Airway epithelial cell (primary cell): ENCODE measurements around the gene SPACA4. TPM values are rescaled to one million over a fixed set of nuclear protein-coding genes. Genes with fewer than 3 reads are reported as not detected.

Experiments used
- total RNA-seq: library from RNA; depleted of rRNA; stranded (reverse); fragments of >200 nt; gene quantifications from 2 replicates; pipeline ENCODE4 v1.2.3, GENCODE V29; 2015

Gene SPACA4
- not detected in 2 replicates for total RNA-seq

GRCh38 chr19:48606463-48607358 lies at the start of gene SPACA4:
Gene SPACA4 (plus strand): TSS chr19:48606742. CDS start chr19:48606979, 237 bp downstream.

GRCh38 chr19:48614436-48615230 lies 8.1 kb downstream of the SPACA4 start, which contains the start of gene FAM83E:
Gene FAM83E (minus strand): TSS chr19:48615076. CDS start chr19:48613372, 1,704 bp downstream.

GRCh38 chr19:48618916-48619691 lies 12.6 kb downstream of the SPACA4 start, which contains the start of the genes RPL18 and SPHK2:
Gene RPL18 (minus strand): TSS chr19:48619178. CDS start chr19:48619143, 35 bp downstream.
Gene SPHK2 (plus strand): TSS chr19:48619506. CDS start chr19:48620515, 1,009 bp downstream.

GRCh38 chr19:48636859-48637448 lies 30.4 kb downstream of the SPACA4 start, which contains the start of gene DBP:
Gene DBP (minus strand): TSS chr19:48637379. CDS start chr19:48636994, 385 bp downstream.

GRCh38 chr19:48646001-48646721 lies 39.6 kb downstream of the SPACA4 start, which contains the start of gene CA11:
Gene CA11 (minus strand): TSS chr19:48646187. CDS start chr19:48645632, 555 bp downstream.

Other genes starting within 250 kb of the SPACA4 start
- 4.7 and 5.1 TPM in 2 replicates for gene TMEM143, start 242.8 kb upstream of the SPACA4 start, total RNA-seq
- not detected in 2 replicates for gene SYNGR4, start 242.4 kb upstream of the SPACA4 start, total RNA-seq
- gene KDELR1, start 215.2 kb upstream of the SPACA4 start, total RNA-seq = 85.5 and 149 TPM in 2 replicates
- gene GRIN2D, start 213.1 kb upstream of the SPACA4 start, total RNA-seq = 0.14 and 0.28 TPM in 2 replicates
- gene GRWD1, start 160.8 kb upstream of the SPACA4 start, total RNA-seq = 46.8 and 50.1 TPM in 2 replicates
- gene KCNJ14, start 151.2 kb upstream of the SPACA4 start, total RNA-seq = 0.05 and 0.42 TPM in 2 replicates
- 33.1 and 53.2 TPM in 2 replicates for gene CYTH2, start 137.4 kb upstream of the SPACA4 start, total RNA-seq
- gene LMTK3, start 94.9 kb upstream of the SPACA4 start, total RNA-seq = 5.8 and 7.5 TPM in 2 replicates
- 60.3 and 60.8 TPM in 2 replicates for gene SULT2B1, start 54.6 kb upstream of the SPACA4 start, total RNA-seq
- 2.0 and 6.7 TPM in 2 replicates for gene FAM83E, start 8.3 kb downstream of the SPACA4 start, total RNA-seq
- gene RPL18, start 12.4 kb downstream of the SPACA4 start, total RNA-seq = 2,904 and 4,070 TPM in 2 replicates
- gene SPHK2, start 12.8 kb downstream of the SPACA4 start, total RNA-seq = 13.8 and 15.9 TPM in 2 replicates
- 9.7 TPM in 2 replicates for gene DBP, start 30.6 kb downstream of the SPACA4 start, total RNA-seq
- 2.1 and 2.4 TPM in 2 replicates for gene CA11, start 39.4 kb downstream of the SPACA4 start, total RNA-seq
- gene NTN5, start 66.3 kb downstream of the SPACA4 start, total RNA-seq = not detected in 2 replicates
- 10.4 and 10.5 TPM in 2 replicates for gene FUT2, start 89.2 kb downstream of the SPACA4 start, total RNA-seq
- 0.85 and 0.88 TPM in 2 replicates for gene MAMSTR, start 113.0 kb downstream of the SPACA4 start, total RNA-seq
- 3.0 and 4.8 TPM in 2 replicates for gene RASIP1, start 133.9 kb downstream of the SPACA4 start, total RNA-seq
- gene IZUMO1, start 140.2 kb downstream of the SPACA4 start, total RNA-seq = 0.28 TPM in 1 of 2 replicates, not detected in the other
- 8.0 and 8.2 TPM in 2 replicates for gene FUT1, start 145.9 kb downstream of the SPACA4 start, total RNA-seq
- not detected in 2 replicates for gene FGF21, start 148.8 kb downstream of the SPACA4 start, total RNA-seq
- gene BCAT2, start 204.3 kb downstream of the SPACA4 start, total RNA-seq = 43.5 and 69.6 TPM in 2 replicates
- gene HSD17B14, start 229.7 kb downstream of the SPACA4 start, total RNA-seq = 1.1 and 2.4 TPM in 2 replicates